GM21528 (cell line): ENCODE results near the gene RNF213.
"Not testable (repeated sequence)": the region's sequence is repeated elsewhere in the genome, so short reads cannot be mapped to it uniquely, and the experiment has no call there.

Experiments
- ATAC-seq: cut with Tn5 transposase; IDR thresholded peaks from one replicate; pipeline ENCODE4 v1.9.1; 2021; ENCODE audit warnings: mild to moderate bottlenecking, moderate library complexity; ENCODE audit not compliant: unreplicated experiment, low FRiP score

Gene RNF213

DNA sequence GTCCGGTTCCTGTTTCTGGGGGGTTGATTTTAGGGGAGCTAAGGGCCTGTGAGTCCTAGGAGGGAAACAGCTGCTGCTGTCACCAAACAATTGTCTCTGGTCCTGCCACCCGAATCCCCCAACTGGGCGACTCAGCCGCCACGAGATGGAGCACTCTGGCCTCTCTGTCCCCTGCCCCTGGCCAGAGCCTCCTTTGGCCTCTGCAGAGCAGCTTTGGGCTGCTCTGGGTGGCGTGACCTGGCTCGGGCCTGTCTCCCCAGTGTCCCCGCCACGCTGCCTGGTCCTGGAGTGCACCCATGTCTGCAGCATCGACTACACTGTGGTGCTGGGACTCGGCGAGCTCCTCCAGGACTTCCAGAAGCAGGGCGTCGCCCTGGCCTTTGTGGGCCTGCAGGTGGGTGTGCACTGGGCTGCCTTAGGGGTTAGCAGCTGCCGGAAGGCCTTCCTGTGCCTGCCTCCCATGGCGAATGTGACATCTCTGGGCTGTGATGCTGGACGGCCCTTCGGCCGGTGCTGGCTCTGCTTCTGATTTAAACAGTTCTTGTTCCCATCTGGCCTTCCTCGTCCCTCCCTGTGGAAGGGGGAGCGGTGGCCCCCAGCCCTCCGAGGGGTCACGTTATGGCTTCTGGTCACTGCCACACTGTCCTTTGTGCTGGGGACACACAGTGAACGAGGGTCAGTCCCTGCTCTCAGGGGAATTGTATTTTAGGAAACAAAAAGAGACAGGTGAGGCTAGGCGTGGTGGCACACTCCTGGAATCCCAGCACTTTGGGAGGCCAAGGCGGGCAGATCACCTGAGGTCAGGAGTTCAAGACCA, 11.6 kb upstream of the RNF213 start:
- ATAC-seq, result no peak

DNA sequence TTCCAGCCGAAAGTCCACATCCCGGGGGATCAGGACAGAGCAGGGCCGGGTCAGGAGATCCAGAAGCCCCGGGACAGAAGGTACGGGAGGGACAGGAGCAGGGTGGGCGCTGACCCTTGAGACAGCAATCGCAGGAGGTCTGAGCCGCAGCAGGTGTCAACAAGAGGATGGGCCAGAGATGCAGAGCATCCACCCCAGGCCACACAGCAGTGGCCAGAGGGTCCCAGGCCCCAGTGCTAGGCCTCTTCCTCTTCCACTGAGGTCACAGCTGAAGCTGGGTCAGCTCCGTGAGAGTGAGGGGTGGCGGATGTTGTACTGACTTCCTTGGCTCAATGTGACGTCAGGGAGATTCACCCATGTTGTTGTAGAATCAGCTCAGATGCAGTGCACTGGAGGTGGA, 8.7 kb upstream of the RNF213 start:
- ATAC-seq, result no peak

DNA sequence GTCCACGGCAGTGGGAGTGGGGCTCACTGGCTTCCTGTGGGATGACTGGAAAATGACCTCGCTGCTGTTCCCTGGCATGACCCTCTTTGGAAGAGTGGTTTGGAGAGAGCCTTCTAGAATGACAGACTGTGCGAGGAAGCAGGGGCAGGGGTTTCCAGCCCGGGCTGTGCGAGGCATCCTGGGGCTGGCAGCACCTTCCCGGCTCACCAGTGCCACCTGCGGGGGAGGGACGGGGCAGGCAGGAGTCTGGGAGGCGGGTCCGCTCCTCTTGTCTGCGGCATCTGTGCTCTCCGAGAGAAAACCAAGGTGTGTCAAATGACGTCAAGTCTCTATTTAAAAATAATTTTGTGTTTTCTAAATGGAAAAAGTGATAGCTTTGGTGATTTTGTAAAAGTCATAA, 7.8 kb upstream of the RNF213 start:
- ATAC-seq, result no peak

DNA sequence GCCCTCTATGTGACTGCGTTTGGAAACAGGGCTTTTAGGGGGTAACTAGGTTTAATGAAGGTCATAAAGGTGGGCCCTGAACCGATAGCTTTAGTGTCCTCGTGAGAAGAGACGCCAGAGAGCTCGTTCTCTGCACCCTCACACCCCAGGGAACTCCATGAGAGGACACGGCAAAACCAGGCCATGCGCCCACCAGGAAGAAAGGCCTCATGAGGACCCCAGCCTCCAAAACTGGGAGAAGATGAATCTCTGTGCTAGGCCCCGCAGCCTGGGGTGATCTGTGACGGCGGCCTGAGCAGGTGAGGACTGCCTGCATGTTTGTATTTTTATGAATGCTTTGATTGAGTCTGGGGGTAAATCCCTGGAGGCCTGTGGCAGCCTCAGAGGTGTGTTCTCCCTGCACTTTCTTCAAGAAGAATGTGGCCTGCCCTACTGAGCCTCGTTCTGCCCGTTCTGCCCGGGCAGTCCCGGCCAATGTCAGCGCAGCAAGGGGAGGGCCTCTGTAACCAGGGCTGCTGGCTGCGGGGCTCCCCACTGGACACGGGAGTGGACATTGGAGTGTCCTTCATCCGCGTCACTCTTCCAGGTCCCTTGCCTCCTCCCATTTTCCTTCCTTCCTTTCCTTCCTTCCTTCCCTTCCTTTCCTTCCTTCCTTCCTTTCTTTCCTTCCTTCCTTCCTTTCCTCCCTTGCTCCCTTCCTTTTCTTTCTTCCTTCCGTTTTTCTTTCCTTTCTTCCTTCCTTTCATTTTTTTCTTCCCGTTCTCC, 6.8 kb upstream of the RNF213 start:
- ATAC-seq, result no peak

DNA sequence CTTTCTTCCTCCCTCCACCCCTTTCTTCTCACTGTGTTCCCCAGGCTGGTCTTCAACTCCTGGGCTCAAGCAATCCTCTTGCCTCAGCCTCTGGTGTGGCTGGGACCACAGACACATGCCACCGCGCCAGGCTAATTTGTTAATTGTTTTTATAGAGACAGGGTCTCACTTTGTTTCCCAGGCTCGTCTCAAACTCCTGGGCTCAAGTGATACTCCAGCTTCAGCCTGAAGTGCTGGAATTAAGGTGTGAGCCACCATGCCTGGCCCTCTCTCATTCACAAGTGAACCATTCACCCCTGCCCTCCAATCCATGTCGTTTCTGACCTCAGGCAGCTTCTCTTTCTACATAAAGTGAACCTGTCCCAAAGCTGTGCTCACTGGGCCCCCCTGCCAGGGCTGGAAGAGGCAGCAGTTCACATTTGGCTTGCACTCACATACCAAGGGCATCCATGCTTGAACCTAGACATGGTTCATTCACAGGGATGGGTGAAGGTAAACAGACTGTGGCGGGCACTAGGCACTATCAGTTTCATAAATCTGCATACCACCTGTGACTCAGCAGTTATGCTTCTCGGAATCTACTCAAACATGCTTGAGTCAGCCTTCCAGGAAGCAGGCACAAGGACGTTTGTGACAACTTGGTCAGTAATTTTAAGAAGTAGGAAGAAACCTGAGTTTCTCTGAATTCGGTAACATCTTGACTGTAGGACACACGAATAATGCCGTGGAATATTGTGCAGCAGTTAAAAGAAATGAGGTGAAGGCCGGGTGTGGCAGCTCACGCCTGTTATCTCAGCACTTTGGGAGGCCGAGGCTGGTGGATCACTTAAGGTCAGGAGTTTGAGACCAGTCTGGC, 6.0 kb upstream of the RNF213 start:
- no peak for ATAC-seq

DNA sequence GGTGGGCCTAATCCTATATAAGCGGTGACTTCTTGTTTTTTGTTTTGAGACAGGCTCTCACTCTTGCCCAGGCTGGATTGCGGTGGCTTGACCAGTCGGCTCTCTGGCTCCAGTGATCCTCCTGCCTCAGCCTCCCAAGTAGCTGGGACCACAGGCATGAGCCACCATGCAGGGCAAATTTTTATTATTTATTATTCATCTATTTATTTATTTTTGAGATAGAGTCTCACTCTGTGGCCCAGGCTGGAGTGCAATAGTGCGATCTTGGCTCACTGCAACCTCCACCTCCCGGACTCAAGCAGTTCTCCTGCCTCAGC, 4.7 kb upstream of the RNF213 start:
- no peak for ATAC-seq

DNA sequence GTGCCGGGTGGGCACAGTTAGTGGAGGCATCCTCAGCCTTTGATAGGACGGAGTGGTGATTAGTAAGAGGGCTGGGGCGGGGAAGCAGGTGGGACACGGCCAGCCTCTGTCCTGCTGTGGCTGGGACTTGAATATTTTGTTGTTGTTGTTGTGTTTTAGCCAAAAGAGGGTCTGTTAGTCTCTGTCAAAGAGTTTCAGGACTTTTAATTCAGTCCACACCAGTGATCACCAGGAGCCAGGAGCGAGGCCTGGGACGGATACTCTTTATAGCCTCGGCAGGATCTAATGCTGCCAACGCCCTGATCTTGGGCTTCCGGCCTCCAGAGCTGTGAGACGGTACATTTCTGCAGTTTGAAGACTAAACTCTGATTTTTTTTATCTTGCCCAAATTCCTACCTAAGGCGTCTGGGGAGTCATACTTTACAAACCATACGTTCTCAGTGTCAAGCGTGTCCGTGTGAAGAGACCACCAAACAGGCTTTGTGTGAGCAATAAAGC, 2.9 kb upstream of the RNF213 start:
- no peak for ATAC-seq

DNA sequence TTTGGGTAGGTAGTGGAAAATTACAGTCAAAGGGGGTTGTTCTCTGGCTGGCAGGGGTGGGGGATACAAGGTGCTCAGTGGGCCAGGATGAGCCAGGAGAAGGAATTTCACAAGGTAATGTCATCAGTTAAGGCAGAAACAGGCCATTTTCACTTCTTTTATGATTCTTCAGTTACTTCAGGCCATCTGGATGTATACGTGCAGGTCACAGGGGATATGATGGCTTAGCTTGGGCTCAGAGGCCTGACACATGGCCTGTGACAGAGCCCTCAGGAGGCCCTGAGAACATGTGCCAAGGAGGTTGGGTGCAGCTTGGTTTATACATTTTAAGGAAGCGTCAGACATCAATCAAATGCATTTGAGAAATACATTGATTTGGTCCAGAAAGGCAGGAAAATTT, 2.4 kb upstream of the RNF213 start:
- ATAC-seq, result not testable (repeated sequence)

DNA sequence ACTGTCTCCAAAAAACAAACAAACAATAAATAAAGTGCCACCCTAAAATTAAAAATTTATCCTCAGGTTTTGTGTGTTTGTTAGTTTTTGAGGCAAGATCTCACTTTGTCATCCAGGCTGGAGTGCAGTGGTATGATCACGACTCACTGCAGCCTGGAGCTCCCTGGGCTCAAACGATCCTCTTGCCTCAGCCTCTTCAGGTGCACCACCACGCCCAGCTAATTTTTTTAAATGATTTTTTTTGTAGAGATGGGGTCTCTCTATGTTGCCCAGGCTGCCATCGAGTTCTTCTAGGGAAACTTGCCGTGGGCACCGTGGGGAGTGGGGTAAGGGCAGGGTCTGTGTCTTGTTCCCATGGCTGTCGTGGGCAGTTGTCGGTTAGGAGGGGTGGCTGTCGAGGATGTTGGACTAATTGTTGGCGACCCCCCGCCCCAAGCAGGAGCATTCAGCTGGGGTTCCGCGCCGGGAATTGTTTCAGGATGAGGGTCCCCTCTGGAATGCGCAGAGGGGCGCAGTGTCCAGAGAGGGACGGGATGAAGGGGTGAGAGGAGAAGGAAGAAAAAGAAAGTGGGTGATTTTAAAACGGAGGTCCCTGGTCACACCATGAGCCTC, 1.1 kb upstream of the RNF213 start:
- ATAC-seq, result no peak

DNA sequence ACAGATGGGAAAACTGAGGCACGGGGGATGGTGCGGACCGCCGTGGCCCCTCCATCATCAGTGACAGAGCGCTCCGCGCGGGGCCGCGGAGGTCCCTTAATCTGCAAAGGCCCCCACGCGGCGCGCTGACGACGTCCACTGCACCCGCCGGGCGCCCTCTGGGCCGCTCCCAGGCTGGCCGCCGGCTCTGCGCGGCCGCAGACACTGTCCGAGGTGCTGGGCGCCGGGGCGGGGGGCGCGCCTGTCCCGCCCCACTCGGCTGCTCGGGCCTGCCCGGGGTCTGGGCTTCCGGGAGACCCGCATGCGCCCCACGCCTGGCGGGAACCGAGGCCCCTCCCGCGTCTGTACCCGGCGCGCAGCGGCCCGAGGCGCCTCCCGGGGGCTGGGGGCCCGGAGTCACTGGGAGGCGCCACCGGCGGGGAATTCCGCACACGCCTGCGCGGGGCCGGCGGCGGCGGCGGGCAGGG, 550 bp upstream of the RNF213 start:
- no peak for ATAC-seq

DNA sequence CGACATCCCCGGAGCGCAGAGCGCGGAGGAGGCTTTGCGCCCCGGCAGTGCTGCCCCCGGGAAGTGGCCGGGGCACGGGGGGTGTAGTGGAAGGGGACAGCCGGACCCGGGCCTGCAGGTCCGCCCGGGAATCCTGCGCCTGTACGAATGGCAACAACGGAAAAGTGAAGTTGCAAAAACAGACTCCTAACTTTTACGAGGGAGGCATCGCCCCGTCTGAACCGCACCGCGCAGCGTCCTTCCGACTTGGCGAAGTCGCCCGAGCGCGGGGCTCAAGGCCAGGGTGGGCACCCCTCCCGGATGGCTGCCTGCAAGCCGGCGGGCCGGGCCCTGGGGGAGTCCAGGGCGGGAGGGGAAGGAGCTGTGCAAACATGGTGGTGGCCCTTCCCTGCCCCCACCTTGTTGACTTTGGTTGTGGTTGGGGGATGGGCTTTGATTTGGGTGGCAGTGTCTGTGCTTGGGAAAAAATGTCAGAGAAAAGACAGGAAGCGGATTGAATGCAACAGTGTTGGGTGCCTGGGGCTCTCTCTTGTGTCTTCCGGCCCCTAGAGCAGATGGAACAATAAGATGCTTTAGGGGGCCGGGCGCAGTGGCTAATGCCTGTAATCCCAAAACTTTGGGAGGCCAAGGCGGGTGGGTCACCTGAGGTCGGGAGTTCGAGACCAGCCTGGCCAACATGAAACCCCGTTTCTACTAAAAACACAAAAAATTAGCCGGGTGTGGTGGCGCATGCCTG, 675 bp downstream of the RNF213 start:
- peak; percentile 2 for ATAC-seq

DNA sequence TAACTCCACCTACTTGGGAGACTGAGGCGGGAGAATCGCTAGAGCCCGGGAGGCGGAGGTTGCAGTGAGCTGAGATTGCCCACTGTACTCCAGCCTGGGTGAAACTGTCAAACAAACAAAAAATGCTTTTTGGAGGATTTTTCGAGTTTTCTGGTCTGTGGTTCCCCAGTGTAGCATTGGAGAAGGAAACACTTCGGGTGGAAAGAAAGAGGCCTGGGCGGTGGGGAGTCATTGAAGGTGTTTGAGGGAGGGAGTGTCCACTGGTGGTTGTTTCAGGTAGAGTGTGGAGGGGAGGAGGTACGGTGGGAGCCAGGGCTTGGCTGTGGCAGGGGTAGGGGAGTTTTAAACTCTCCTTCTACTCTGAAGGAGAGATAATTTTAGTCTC, 1.2 kb downstream of the RNF213 start:
- no peak for ATAC-seq

DNA sequence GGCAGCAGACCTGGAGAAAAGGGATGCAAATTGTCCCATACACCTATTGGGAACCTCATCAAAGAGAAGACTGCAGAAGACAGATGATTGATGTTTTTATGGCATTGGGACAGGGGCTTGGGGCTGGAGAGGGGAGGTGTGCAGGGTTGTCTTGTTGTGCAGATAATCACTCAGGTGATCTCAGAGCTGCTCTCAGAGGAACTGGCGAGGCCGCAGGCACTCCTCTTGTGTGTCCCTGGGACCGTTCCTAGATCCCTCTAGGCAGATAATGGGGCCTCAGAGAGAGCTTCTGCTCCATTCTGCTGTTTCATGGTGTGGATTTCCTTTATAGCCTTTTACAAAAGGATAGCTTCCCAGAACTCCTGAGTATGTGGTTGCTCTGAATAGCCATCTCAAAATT, 1.6 kb downstream of the RNF213 start:
- no peak for ATAC-seq

DNA sequence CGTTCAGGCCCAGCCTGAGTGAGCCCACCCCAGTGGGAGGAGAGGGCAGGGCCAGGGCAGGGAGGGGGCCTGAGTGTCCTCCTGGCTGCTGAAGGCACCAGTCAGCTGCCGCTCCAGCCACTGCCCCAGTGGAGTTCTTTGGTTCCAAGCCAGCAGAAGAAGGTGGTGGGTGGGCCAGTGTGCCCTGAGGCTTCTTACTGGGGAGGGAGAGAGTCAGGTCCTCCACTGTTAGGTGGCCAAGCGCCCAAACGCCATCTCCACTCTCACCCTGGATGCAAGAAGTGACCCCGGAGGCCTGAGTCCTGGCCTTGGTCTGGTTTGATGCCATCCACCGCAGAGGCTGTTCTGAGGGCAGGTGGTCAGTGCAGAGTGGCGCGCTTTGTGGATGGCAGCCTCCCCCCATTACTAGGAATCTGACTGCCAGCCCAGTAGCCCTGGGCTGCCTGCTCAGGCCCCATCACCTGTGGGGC, 2.2 kb downstream of the RNF213 start:
- no peak for ATAC-seq

DNA sequence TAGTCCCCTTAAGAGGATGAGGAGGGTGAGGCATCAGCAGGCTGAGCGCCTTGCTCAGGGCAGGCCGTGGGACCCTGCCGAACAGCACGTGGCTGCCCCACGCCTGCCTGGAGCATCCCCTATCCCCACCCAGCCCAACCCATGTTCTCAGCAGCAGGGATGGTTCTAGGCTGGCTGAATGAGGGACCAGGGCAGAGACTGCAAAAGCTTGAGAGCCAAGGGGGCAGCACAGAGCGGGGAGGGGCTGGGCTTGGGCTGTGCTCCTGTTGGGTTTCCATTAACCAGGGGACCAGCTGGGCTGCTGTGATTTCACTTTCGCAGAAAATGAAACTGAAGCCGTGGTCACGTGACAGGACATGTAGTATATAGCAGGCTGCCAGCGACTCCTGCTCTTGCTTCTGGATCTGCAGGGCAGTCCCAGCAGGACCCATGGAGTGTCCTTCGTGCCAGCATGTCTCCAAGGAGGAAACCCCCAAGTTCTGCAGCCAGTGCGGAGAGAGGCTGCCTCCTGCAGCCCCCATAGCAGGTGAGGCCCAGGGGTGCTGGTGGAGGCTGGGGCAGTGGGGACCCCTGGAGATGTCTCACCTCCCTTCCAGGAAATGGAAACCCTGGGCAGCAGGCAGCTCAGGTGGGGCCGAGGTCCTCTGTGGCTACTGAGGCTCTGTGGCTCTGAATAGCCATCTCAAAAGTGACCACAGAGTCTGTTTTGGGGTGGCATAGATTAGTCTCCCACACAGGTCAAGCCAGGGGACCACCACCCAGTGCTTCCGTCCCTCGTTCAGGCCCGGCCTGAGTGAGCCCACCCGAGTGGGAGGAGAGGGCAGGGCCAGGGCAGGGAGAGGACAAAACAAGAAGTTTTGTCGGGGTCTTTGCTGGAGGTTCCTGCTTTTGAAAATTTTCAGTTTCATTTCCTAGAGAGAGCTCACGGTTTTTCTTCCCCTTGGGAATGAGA, 2.9 kb downstream of the RNF213 start:
- peak; percentile 39 for ATAC-seq

DNA sequence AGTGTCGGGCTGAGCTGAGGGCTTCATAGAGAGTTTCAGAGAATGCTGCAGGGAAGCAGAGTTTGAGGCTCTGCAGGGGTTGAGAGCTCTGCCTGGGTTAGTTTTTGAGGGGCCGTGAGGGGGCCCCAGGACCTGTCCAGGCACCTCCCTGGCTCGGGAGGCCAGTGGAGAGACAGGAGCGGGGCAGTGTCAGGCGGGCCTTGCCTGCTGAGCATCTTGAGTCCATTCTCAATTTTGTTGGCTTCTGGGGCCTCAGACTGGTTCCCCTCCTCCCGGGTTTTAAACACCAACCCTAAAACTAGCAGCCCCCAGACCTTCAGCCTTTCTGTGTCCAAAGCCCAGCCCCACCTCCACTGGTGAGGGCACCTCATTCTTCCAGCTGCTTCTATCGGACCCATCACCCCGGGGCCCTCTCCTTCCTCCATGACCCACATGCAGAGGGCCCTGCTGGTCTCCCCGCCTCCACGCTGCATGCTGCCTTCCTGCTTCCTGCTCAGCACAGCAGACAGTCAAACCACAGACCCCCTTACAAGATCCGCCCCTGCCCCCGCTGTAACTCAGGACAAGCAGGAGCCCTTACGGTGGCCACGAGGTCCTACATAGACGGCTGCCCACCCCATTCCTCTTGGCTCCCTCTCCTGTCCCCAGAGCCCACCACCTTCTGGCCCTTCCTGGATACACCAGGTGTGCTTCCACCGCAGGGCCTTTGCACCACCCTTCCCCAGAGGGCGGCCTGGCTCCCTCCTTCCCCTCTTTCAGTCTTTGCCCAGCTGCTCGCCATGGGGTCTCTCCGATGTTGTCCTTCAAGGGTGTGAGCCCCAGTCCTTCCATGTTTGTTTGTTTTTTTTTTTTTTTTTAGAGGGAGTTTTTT, 3.8 kb downstream of the RNF213 start:
- ATAC-seq, result no peak

DNA sequence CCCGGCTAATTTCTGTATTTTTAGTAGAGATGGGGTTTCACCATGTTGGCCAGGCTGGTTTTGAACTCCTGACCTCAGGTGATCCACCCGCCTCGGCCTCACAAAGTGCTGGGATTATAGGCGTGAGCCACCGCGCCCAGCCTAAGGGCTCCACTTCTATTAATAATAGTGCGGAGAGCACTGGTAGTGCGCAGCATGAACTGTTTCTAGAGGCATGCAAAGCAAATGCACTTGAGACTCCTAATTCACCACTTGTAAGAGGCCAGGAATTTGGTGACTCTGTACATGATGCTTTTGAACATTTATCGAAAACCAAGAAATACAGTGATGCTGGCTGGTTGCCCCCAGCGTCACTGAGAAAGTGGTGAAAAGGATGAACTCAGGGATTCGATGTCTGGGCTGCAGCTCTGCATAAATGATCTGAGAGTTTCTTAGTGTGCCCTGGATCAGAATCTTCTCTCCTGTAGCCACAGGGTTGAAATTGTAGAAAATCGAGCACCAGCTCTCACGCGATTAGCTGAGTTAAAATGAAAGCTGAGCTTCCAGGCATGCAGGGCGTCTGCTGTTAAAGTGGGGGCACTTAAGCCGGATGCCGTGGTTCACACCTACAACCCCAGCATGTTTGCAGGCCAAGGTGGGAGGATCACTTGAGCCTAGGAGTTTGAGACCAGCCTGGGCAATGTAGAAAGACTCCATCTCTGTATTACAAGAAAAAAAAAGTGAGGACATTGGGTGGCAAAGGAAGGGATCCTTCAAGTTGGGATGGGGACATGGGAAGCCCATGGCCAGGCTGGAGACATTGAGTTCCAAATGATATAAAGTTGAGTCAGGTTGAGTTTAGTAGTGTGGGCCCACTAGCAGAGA, 4.8 kb downstream of the RNF213 start:
- ATAC-seq, result no peak
